Ureter (tissue), 1 donor: ENCODE measurements around the gene RPL29. TPM values are rescaled to one million over a fixed set of nuclear protein-coding genes. Genes with fewer than 3 reads are reported as not detected.
A peak's percentile ranks its signal among the peaks of the same experiment; 100 is the strongest.
"Not testable (repeated sequence)": the region's sequence is repeated elsewhere in the genome, so short reads cannot be mapped to it uniquely, and the experiment has no call there.

ENCODE experiments used
- DNase-seq: peaks from one replicate; pipeline ENCODE4 v3.0.0-alpha.2; 2020; ENCODE audit warnings: low spot score
- total RNA-seq: library from RNA; stranded (reverse); gene quantifications from one replicate; pipeline ENCODE4 v1.2.4, GENCODE V29; 2023
- donor health status: DM: yes; HTN: yes; CAD: no.

The RPL29 gene
- total RNA-seq, 1 donor from 2014 or later, result 1,577 TPM

- DNase-seq, result no peak
Measured at GRCh38 chr3:52006017-52006819, 10.5 kb upstream of the RPL29 start.

GRCh38 chr3:52005571-52005986 is 9.9 kb upstream of the RPL29 start:
- no peak for DNase-seq

GRCh38 chr3:52004906-52005395 is 9.3 kb upstream of the RPL29 start:
- no peak for DNase-seq

GRCh38 chr3:52004163-52004787 is 8.6 kb upstream of the RPL29 start:
- no peak for DNase-seq

GRCh38 chr3:52002748-52003147 is 7.1 kb upstream of the RPL29 start:
- no peak for DNase-seq

GRCh38 chr3:52001443-52001974 is 5.8 kb upstream of the RPL29 start:
- peak; percentile 68 for DNase-seq

- no peak for DNase-seq
Measured at GRCh38 chr3:51999846-52000245, 4.2 kb upstream of the RPL29 start.

- no peak for DNase-seq
Measured at GRCh38 chr3:51998774-51999173, 3.1 kb upstream of the RPL29 start.

GRCh38 chr3:51997935-51998596 is 2.4 kb upstream of the RPL29 start:
- no peak for DNase-seq

GRCh38 chr3:51997172-51997571 is 1.5 kb upstream of the RPL29 start:
- DNase-seq, result no peak

GRCh38 chr3:51994530-51994929 is 1.2 kb downstream of the RPL29 start:
- DNase-seq, result no peak

GRCh38 chr3:51993657-51994056 is 2.0 kb downstream of the RPL29 start:
- not testable (repeated sequence) for DNase-seq

- no peak for DNase-seq
Measured at GRCh38 chr3:51992017-51992682, 3.5 kb downstream of the RPL29 start.

GRCh38 chr3:51990501-51990971 is 5.2 kb downstream of the RPL29 start:
- DNase-seq, result not testable (repeated sequence)

- DNase-seq, result no peak
Measured at GRCh38 chr3:51988286-51989146, 7.2 kb downstream of the RPL29 start.

- no peak for DNase-seq
Measured at GRCh38 chr3:51987568-51987967, 8.1 kb downstream of the RPL29 start.

GRCh38 chr3:51986010-51986947 is 9.4 kb downstream of the RPL29 start:
- DNase-seq, result no peak

GRCh38 chr3:51985063-51985462 is 10.6 kb downstream of the RPL29 start:
- no peak for DNase-seq

- DNase-seq, result no peak
Measured at GRCh38 chr3:51984269-51984647, 11.4 kb downstream of the RPL29 start.
